Panc1 (cell line): ENCODE data around the gene CACNA2D3. TPM values are rescaled to one million over a fixed set of nuclear protein-coding genes. Genes with fewer than 3 reads are reported as not detected.

Experiments used
- ATAC-seq: fragments of 200-7000 bp; cut with Tn5 transposase; 2 replicates; pipeline ENCODE4 v1.9.1; 2020; ENCODE audit warnings: mild to moderate bottlenecking, moderate library complexity
- BruUV-seq: library from RNA; stranded (reverse); fragments of 400-500 nt; replicated peaks from 2 replicates; lab custom pipeline; 2021; lab: Mats Ljungman, UMichigan
- CTCF ChIA-PET: fragments of 300-600 bp; sonication (Branson Sonifier 250); formaldehyde crosslinking; loops from one replicate; lab custom pipeline; 2022; ENCODE audit warnings: antibody characterized with exemption; lab: Charles Lee
- POLR2A ChIA-PET: fragments of 300-600 bp; sonication (Branson Sonifier 250); formaldehyde crosslinking; loops from one replicate; lab custom pipeline; 2022; ENCODE audit warnings: antibody characterized with exemption; lab: Charles Lee
- DNase-seq: peaks from one replicate; pipeline ENCODE4 v3.0.0-alpha.2; 2010; ENCODE audit warnings: low read depth, low spot score
- H3K27ac ChIP-seq: 2 replicates; pipeline ENCODE4 v1.5.1; 2011; ENCODE audit warnings: mild to moderate bottlenecking, low read length, inconsistent platforms
- H3K27me3 ChIP-seq: fragments of 200-500 bp; sonication (Bioruptor generic); 2 replicates; pipeline ENCODE4 v1.6.0; 2014; ENCODE audit warnings: low read length, inconsistent platforms; ENCODE audit not compliant: control insufficient read depth, insufficient read depth
- H3K36me3 ChIP-seq: fragments of 200-500 bp; sonication (Bioruptor generic); 2 replicates; pipeline ENCODE4 v1.5.1; 2014; ENCODE audit warnings: inconsistent platforms, mild to moderate bottlenecking, low read length, moderate library complexity; ENCODE audit not compliant: control insufficient read depth, insufficient read depth
- H3K4me1 ChIP-seq: 2 replicates; pipeline ENCODE4 v1.5.1; 2011; ENCODE audit warnings: inconsistent platforms, mild to moderate bottlenecking, low read length, moderate library complexity; ENCODE audit not compliant: control insufficient read depth, insufficient read depth
- H3K4me3 ChIP-seq, 2 experiments: 2 replicates each; pipeline ENCODE4 v1.5.1; 2011 to 2012; ENCODE audit warnings: low read depth in 2 of 2, low read length in 2 of 2, mild to moderate bottlenecking in 2 of 2, inconsistent platforms in 1 of 2, moderate library complexity in 1 of 2
- H3K9me3 ChIP-seq: fragments of 200-500 bp; sonication (Bioruptor generic); 2 replicates; pipeline ENCODE4 v1.5.1; 2014; ENCODE audit warnings: low read depth, mild to moderate bottlenecking, inconsistent platforms, low read length, moderate library complexity; ENCODE audit not compliant: control insufficient read depth, insufficient read depth
- POLR2AphosphoS5 ChIP-seq: IDR thresholded peaks from 2 replicates; pipeline ENCODE4 v1.6.1; 2012; ENCODE audit warnings: mild to moderate bottlenecking, low read depth, low read length, moderate library complexity
- REST ChIP-seq, 2 experiments: IDR thresholded peaks; 2 replicates each; pipeline ENCODE4 v1.6.1; 2011 to 2012; ENCODE audit warnings: low read depth in 2 of 2, control low read depth in 1 of 2, low read length in 1 of 2, mild to moderate bottlenecking in 1 of 2, moderate library complexity in 1 of 2; ENCODE audit not compliant: insufficient read depth in 1 of 2
- SIN3A ChIP-seq: IDR thresholded peaks from 2 replicates; pipeline ENCODE4 v1.6.1; 2012; ENCODE audit warnings: low read depth, mild to moderate bottlenecking, low read length, moderate library complexity, borderline replicate concordance; ENCODE audit not compliant: insufficient read depth
- TCF7L2 ChIP-seq: IDR thresholded peaks from 2 replicates; pipeline ENCODE4 v1.6.1; 2011; ENCODE audit warnings: mild to moderate bottlenecking, low read depth, low read length, inconsistent platforms
- in situ Hi-C: cut with HindIII; loops from 2 replicates; pipeline ENCODE4 v1.10.0; 2016; ENCODE audit warnings: low sequenced_read_pairs, low pct_unique_long_range_greater_than_20kb
- intact Hi-C: fragments of 100-400 bp; cut with micrococcal nuclease; formaldehyde crosslinking; loops from one replicate; pipeline ENCODE4 v1.10.0; 2022; ENCODE audit not compliant: unreplicated experiment
- total RNA-seq: library from RNA; stranded (reverse); gene quantifications from one replicate; pipeline ENCODE4 v1.2.1, GENCODE V29; 2021; ENCODE audit not compliant: unreplicated experiment
- TF ChIP-seq, protein P1 (sequence below): fragments of 450-650 bp; IDR thresholded peaks from 2 replicates; pipeline ENCODE4 v1.5.1; 2017; ENCODE audit warnings: mild to moderate bottlenecking

Gene CACNA2D3
- total RNA-seq, 1 experiment from 2014 or later = 0.41 TPM

DNA sequence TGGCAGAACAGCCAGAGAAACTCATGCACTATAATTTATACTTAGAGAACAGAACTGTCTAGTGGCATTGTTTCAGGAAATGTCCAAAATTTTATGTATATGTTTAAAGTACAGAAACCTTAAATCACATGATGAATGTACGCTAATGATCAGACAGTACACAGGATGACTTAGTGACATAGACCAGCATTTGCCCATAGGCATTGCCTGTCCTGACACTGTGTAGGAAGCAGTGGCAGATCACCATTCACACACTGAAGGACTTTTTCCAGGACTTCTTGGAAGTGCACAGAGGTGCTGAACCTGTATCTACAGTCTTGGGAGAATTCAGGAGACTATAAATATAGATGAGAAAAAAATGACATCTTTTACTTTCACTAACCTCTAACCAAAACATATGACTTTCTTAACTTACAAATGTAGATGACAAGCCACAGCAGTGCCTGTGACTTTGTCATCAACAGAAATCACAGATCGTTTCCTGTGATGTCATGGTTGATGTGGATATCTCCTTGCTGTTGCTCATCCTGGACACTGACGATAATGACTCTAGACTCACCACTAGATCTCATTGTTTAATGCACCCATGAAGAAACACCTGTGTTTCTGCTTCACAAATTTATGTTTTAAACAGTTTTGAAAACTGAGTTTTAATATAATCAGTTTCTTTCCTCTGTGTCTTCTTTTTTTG lies 183.2 kb downstream of the CACNA2D3 start:
- Histone ChIP-seq H3K4me3 (no peak overlapping the region), H3K9me3 (no peaks in the 10 kb centered on the region), H3K4me1 (no peaks in the 10 kb centered on the region), H3K36me3 (no peaks in the 10 kb centered on the region), H3K27me3 (no peaks in the 10 kb centered on the region), H3K27ac (no peak overlapping the region)
- in situ Hi-C loops = no loop called here
- TF ChIP-seq SIN3A (no peak), POLR2AphosphoS5 (no peak), REST (IDR thresholded peaks at IDR 0.05; ENCODE audit: insufficient read depth in 1 of 2, low read depth in 2 of 2, low read length in 1 of 2) (no peak), TCF7L2 (no peak)
- TF ChIP-seq, protein P1, sequence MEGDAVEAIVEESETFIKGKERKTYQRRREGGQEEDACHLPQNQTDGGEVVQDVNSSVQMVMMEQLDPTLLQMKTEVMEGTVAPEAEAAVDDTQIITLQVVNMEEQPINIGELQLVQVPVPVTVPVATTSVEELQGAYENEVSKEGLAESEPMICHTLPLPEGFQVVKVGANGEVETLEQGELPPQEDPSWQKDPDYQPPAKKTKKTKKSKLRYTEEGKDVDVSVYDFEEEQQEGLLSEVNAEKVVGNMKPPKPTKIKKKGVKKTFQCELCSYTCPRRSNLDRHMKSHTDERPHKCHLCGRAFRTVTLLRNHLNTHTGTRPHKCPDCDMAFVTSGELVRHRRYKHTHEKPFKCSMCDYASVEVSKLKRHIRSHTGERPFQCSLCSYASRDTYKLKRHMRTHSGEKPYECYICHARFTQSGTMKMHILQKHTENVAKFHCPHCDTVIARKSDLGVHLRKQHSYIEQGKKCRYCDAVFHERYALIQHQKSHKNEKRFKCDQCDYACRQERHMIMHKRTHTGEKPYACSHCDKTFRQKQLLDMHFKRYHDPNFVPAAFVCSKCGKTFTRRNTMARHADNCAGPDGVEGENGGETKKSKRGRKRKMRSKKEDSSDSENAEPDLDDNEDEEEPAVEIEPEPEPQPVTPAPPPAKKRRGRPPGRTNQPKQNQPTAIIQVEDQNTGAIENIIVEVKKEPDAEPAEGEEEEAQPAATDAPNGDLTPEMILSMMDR = no peak
- ATAC-seq (no peak), DNase-seq (no peak)
- ChIA-PET POLR2A (no interaction called here), CTCF (no interaction called here)
- no TSS peak for BruUV-seq
- intact Hi-C loops = no loop called here

DNA sequence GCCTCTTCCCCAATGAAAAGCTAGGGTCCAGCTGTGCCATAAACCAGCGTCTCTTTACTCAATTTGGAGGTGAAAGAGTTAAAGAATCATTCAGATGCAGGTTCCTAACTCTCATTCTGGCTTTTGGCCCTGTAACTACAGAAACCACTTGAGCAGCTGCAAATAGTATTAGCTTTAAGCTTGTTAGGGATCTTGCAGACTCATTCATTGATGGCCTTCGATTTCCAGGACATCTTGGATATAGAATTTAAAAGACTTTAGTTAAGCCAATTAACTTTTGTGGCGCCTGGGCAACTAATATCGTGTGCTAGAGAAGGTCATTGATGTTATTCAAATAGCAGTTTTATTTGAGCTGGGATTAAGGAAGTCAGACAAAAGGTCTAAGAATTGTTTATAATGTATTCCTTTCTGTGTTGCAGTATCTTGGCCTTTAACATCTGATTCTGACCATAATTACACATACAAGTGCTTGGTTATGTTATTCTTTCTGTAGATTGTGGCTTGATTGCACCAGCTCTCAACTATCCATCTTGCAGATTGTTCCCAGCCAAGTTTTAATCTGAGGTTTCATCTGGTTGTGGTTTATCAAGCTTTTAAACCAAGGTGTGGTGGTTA lies 185.3 kb downstream of the CACNA2D3 start:
- TF ChIP-seq REST (IDR thresholded peaks at IDR 0.05; ENCODE audit: insufficient read depth in 1 of 2, low read depth in 2 of 2, low read length in 1 of 2) = no peak
- TF ChIP-seq, protein P1 = no peak
- in situ Hi-C loops = no loop called here
- Histone ChIP-seq H3K9me3 (no peaks in the 10 kb centered on the region), H3K27me3 (no peaks in the 10 kb centered on the region), H3K27ac (no peak overlapping the region), H3K4me3 (no peak overlapping the region), H3K36me3 (no peaks in the 10 kb centered on the region), H3K4me1 (no peaks in the 10 kb centered on the region)
- CTCF ChIA-PET = no interaction called here
- DNase-seq (no peak), ATAC-seq (no peak)
- no TSS peak for BruUV-seq
- intact Hi-C loops = no loop called here
- POLR2A ChIA-PET = no interaction called here
